ENCODE measurements around the gene ATP5F1E. TPM values are rescaled to one million over a fixed set of nuclear protein-coding genes. Genes with fewer than 3 reads are reported as not detected.
A peak's percentile ranks its signal among the peaks of the same experiment; 100 is the strongest.

Gene ATP5F1E
- total RNA-seq, 1 experiment from 2014 or later: 41.1 TPM

DNA sequence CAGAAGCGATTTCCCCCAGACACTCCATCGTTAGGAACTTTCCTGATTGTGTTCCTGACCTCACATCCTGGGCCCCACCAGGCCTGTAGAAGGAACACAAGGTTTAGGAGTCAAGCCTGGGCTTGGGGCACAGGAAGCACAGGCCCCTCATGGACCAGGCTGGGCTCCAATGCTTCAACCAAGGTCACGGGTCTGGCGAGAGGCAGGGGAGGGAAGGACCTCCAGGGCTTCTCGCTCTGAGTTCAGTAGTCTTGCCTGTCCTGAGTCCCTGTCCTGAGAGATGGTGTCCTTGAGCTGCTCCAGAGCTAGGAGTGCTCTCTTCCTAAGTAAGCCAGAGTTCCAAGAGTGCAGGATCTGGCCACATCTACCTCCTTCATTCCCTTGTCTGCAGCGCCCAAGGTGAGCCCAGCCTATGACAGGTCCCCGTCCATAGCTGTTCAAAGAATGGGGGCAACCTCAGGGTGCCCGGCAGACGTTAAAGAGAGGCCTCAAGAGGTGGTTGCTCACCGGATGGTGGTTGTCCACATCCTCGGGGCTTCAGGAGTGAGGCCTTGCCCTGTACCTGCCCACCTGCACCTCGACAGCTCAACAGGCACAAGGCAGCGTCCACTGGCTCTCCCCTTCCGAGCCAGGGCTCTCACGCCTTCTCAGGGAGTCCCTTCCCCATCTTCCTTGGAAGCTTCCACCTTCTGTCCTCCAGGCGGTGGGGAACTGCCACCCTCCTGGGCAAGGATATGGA, 14.5 kb downstream of the ATP5F1E start:
- ChIA-PET CTCF (interaction anchor here (1.0 kb wide), 1 partner anchor 148 kb away, joined by 4 read pairs; no protein-coding TSS in a partner anchor), POLR2A (no interaction called here)
- no peaks in the 10 kb centered on the region for H3K9me3 Mint-ChIP-seq
- TF ChIP-seq MYBL2 (CRISPR knock-in tag; IDR thresholded peaks at IDR 0.05): no peak
- H3K27me3 Mint-ChIP-seq (ENCODE audit: low read depth): peaks cover 15% of the 10 kb centered on the region
- no peak overlapping the region for H3K27ac Mint-ChIP-seq
- ATAC-seq (no peak), DNase-seq (ENCODE audit: low spot score) (no peak)
- peaks cover 3% of the 10 kb centered on the region; the same call in 1 of the 2 replicates for H3K4me1 Mint-ChIP-seq
- peaks cover 2% of the 10 kb centered on the region; the same call in 1 of the 2 replicates for H3K36me3 Mint-ChIP-seq
- no peak overlapping the region for H3K4me3 Mint-ChIP-seq

DNA sequence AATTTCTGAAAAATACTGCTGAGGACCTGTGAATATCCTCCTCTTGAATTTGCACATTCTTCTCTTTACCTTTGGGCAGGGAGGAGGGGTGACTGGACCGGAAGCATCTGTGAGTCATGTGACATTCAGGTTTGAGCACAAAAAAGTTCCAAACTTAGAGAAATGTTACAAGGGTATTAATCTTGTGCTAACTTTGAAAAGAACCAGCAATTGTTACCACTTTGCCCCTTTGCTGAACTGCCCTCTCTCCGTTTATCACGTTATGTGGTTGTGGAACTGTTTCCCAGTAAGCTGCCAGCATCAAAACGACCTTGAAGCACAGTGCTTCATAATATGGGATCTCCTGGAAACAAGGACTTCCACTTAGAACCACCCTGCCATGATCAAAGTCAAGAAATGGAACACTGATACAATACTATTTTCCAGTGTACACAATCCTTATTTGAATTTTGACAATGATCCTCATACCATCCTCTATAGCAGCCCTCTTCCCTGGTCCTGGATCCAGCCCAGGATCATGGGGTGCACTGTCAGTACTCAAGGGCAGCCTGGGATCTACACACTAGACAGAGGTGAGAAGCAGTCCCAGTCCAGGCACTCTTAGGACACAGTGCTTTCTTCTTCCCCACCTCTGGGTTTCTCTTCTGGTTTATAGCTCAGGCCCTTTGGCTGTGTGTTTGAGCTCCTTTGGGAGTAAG, 15.2 kb downstream of the ATP5F1E start:
- H3K27ac Mint-ChIP-seq: no peak overlapping the region
- peaks cover 3% of the 10 kb centered on the region; the same call in 1 of the 2 replicates for H3K4me1 Mint-ChIP-seq
- no peak for DNase-seq (ENCODE audit: low spot score)

DNA sequence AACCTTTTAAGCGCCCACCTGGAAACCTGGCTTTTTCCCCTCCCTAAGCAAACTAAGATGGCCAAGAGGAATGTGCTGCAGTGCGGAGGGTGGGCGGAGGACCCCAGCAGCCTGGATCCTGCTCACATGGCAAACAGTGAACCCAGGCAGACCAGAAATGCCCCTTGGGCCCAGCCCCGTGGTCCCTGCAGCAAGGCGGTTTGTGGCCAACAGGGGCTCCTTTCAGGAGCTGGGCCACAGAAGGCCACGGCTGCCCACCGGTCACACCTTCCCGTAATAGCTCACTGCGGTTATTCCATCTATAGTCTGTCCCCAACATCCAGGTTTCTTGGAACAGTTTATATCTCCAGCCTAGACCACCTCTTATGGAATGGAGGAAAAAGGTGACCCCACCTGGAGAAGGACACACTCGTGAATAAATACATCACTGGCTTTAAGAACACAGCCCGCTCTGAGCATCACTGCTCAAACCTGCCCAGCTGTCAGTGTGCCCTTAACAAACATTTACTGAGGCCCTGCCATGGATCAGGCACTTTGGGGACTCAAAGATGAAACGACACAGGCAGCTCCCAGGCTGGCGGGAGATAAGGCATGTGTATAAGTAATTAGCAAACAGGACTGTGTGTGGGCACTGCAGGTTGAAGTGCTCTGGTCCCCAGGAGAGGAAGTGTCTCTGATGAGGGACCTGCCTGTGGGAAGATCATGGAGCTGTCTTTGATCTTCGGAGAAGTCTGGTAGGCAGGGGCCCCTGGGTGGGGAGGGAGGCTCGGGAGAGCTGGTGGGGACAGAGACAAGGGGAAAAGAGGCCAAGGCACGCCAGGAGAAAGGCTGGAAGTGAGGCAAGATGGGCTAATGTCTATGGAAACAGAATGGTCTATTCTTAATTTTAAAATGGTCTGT, 16.1 kb downstream of the ATP5F1E start:
- no peak for DNase-seq (ENCODE audit: low spot score)
- TF ChIP-seq NFE2L1 (CRISPR knock-in tag; IDR thresholded peaks at IDR 0.05) (no peak), GABPB1 (CRISPR knock-in tag; IDR thresholded peaks at IDR 0.05) (peak; percentile 64), SOX15 (CRISPR knock-in tag; IDR thresholded peaks at IDR 0.05) (no peak)
- TF ChIP-seq, protein P1, sequence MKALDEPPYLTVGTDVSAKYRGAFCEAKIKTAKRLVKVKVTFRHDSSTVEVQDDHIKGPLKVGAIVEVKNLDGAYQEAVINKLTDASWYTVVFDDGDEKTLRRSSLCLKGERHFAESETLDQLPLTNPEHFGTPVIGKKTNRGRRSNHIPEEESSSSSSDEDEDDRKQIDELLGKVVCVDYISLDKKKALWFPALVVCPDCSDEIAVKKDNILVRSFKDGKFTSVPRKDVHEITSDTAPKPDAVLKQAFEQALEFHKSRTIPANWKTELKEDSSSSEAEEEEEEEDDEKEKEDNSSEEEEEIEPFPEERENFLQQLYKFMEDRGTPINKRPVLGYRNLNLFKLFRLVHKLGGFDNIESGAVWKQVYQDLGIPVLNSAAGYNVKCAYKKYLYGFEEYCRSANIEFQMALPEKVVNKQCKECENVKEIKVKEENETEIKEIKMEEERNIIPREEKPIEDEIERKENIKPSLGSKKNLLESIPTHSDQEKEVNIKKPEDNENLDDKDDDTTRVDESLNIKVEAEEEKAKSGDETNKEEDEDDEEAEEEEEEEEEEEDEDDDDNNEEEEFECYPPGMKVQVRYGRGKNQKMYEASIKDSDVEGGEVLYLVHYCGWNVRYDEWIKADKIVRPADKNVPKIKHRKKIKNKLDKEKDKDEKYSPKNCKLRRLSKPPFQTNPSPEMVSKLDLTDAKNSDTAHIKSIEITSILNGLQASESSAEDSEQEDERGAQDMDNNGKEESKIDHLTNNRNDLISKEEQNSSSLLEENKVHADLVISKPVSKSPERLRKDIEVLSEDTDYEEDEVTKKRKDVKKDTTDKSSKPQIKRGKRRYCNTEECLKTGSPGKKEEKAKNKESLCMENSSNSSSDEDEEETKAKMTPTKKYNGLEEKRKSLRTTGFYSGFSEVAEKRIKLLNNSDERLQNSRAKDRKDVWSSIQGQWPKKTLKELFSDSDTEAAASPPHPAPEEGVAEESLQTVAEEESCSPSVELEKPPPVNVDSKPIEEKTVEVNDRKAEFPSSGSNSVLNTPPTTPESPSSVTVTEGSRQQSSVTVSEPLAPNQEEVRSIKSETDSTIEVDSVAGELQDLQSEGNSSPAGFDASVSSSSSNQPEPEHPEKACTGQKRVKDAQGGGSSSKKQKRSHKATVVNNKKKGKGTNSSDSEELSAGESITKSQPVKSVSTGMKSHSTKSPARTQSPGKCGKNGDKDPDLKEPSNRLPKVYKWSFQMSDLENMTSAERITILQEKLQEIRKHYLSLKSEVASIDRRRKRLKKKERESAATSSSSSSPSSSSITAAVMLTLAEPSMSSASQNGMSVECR (CRISPR knock-in tag; IDR thresholded peaks at IDR 0.05; ENCODE audit: borderline replicate concordance): no peak
- Mint-ChIP-seq H3K9me3 (no peaks in the 10 kb centered on the region), H3K27ac (no peak overlapping the region), H3K27me3 (ENCODE audit: low read depth) (peaks cover 17% of the 10 kb centered on the region), H3K4me3 (no peak overlapping the region), H3K4me1 (peaks cover 9% of the 10 kb centered on the region), H3K36me3 (no peaks in the 10 kb centered on the region)
- ChIA-PET POLR2A (no interaction called here), CTCF (interaction anchor here (0.7 kb wide), 1 partner anchor 66 kb away, joined by 3 read pairs; no protein-coding TSS in a partner anchor)
- no peak for ATAC-seq

More for the DNA sequence above, 15.2 kb downstream of the ATP5F1E start:
- Mint-ChIP-seq H3K27me3 (ENCODE audit: low read depth) (peaks cover 17% of the 10 kb centered on the region), H3K4me3 (no peak overlapping the region), H3K9me3 (no peaks in the 10 kb centered on the region), H3K36me3 (no peaks in the 10 kb centered on the region)
- ChIA-PET POLR2A (no interaction called here), CTCF (no interaction called here)
- no peak for ATAC-seq
- TF ChIP-seq TCF7 (CRISPR knock-in tag; IDR thresholded peaks at IDR 0.05; ENCODE audit: low read depth) (no peak), HMGA2 (CRISPR knock-in tag; IDR thresholded peaks at IDR 0.05) (no peak), GABPB1 (CRISPR knock-in tag; IDR thresholded peaks at IDR 0.05) (no peak), TEAD1 (CRISPR knock-in tag; IDR thresholded peaks at IDR 0.05) (no peak), MYBL2 (CRISPR knock-in tag; IDR thresholded peaks at IDR 0.05) (no peak), FOXP1 (CRISPR knock-in tag; IDR thresholded peaks at IDR 0.05; ENCODE audit: borderline replicate concordance) (no peak)
- TF ChIP-seq, protein P2, sequence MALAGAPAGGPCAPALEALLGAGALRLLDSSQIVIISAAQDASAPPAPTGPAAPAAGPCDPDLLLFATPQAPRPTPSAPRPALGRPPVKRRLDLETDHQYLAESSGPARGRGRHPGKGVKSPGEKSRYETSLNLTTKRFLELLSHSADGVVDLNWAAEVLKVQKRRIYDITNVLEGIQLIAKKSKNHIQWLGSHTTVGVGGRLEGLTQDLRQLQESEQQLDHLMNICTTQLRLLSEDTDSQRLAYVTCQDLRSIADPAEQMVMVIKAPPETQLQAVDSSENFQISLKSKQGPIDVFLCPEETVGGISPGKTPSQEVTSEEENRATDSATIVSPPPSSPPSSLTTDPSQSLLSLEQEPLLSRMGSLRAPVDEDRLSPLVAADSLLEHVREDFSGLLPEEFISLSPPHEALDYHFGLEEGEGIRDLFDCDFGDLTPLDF (CRISPR knock-in tag; IDR thresholded peaks at IDR 0.05): no peak
